Measurements from ENCODE around the gene KRTAP21-2. TPM values are rescaled to one million over a fixed set of nuclear protein-coding genes. Genes with fewer than 3 reads are reported as not detected.

KRTAP21-2 gene
- total RNA-seq, 2 experiments from 2014 or later, result not detected

DNA sequence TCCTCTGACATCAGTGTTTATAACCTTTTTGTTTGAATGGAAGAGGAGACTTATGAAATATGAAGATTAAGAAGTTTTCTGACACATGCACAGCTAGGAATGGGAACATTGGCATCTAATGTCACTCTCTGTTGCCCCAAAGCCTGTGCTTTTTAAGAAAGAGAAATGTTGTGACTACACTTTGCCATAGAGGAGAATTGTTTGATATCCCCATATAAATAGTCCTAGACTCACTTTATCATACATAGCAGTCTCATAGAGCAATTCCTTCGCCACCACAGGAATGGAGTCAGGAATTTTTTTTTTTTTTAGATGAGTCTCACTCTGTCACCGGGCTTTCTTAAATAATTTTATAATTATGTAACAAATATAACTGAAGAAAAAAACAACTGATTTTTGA lies 30.0 kb downstream of the KRTAP21-2 start:
- H3K4me3 Mint-ChIP-seq, result no peak overlapping the region
- H3K27ac Mint-ChIP-seq, result no peak overlapping the region
- peaks cover 6% of the 10 kb centered on the region for H3K9me3 Mint-ChIP-seq (ENCODE audit: insufficient read depth)
- ChIA-PET CTCF (no interaction called here), POLR2A (no interaction called here)
- peaks cover 9% of the 10 kb centered on the region for H3K4me1 Mint-ChIP-seq (ENCODE audit: low read depth)
- no peaks in the 10 kb centered on the region for H3K36me3 Mint-ChIP-seq (ENCODE audit: low read depth)
- ATAC-seq, result no peak
- no peaks in the 10 kb centered on the region for H3K27me3 Mint-ChIP-seq (ENCODE audit: low read depth)
- DNase-seq, result no peak

DNA sequence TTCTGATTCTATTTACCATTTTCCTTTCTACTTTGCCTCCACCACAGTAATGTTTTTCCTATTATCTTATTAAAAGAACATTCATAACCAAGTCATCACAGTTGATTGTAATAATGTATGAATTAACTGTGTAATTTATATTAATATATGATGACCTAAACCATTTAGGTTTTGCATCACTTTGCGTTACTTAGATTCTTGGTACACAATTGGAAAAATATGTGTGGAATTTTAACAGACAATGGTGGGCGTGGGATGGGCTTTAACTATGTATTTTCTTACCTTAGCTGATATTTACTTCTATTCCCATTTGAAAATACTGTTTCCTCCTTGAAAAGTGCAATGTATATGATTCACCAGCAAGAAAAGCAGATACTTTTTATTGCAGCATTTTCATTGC lies 32.1 kb downstream of the KRTAP21-2 start:
- no peaks in the 10 kb centered on the region for H3K27me3 Mint-ChIP-seq (ENCODE audit: low read depth)
- H3K27ac Mint-ChIP-seq, result no peak overlapping the region
- peaks cover 6% of the 10 kb centered on the region for H3K9me3 Mint-ChIP-seq (ENCODE audit: insufficient read depth)
- H3K4me1 Mint-ChIP-seq (ENCODE audit: low read depth), result peaks cover 9% of the 10 kb centered on the region
- DNase-seq (no peak), ATAC-seq (no peak)
- ChIA-PET CTCF (no interaction called here), POLR2A (no interaction called here)
- H3K36me3 Mint-ChIP-seq (ENCODE audit: low read depth), result no peaks in the 10 kb centered on the region
- H3K4me3 Mint-ChIP-seq, result no peak overlapping the region

DNA sequence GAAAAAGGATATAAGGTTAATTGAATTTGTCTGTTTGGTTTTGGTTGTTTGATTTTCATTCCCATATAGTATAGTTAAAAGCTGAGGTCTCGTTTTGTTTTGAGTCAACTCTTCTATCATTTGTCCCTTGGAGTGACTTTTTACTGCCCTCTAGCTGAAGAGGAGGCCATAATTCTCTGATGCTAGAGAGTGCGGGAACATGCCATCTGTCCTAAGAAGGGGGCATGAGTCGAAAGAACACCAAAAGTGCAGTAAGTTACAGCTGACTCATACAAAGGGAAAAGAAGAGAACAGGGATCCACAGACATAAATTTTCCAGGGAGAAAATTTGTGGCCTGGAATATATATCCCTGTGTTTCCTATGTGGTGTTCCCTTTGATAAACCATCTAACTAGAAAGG lies 32.6 kb downstream of the KRTAP21-2 start:
- ChIA-PET CTCF (no interaction called here), POLR2A (no interaction called here)
- no peak for DNase-seq
- Mint-ChIP-seq H3K9me3 (ENCODE audit: insufficient read depth) (peaks cover 6% of the 10 kb centered on the region), H3K27me3 (ENCODE audit: low read depth) (no peaks in the 10 kb centered on the region), H3K4me1 (ENCODE audit: low read depth) (peaks cover 9% of the 10 kb centered on the region), H3K4me3 (no peak overlapping the region), H3K36me3 (ENCODE audit: low read depth) (no peaks in the 10 kb centered on the region), H3K27ac (no peak overlapping the region)
- ATAC-seq, result no peak

DNA sequence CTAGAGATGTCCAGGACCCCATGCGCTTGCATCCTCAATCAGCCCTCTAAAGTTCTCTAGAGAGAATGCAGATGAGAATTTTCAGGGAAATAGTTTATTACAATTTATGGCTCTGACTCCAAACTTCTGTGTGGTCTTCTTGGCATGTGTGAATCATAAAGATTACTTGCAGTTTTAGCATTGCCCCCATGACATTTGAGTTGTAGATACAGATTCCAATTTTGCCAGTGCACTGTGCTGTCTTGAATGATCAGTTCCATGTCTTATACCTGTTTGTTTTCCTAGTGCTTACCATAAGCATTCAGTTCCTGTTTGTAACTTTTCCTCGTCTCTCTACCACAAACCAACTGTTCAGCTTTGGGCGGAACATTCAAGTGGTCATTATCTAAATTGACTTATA lies 33.3 kb downstream of the KRTAP21-2 start:
- CTCF ChIA-PET, result no interaction called here
- ATAC-seq (no peak), DNase-seq (no peak)
- peaks cover 3% of the 10 kb centered on the region for H3K4me1 Mint-ChIP-seq (ENCODE audit: low read depth)
- H3K9me3 Mint-ChIP-seq (ENCODE audit: insufficient read depth), result peaks cover 6% of the 10 kb centered on the region
- H3K36me3 Mint-ChIP-seq (ENCODE audit: low read depth), result no peaks in the 10 kb centered on the region
- no peak overlapping the region for H3K4me3 Mint-ChIP-seq
- POLR2A ChIA-PET, result no interaction called here
- no peaks in the 10 kb centered on the region for H3K27me3 Mint-ChIP-seq (ENCODE audit: low read depth)
- H3K27ac Mint-ChIP-seq, result no peak overlapping the region

DNA sequence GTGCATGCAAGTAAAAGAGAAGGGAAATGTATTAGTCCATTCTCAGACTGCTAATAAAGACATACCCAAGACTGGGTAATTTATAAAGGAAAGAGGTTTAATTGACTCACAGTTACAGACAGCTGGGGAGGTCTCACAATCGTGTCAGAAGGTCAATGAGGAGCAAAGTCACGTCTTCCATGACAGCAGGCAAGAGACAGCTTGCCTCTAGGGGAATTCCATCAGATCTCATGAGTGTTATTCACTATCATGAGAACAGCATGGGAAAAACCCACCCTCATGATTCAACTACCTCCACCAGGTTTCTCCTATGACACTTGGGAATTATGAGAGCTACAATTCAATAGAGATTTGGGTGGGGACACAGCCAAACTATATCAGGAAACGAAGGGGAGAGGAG lies 36.6 kb downstream of the KRTAP21-2 start:
- H3K4me3 Mint-ChIP-seq, result no peak overlapping the region
- CTCF ChIA-PET, result no interaction called here
- POLR2A ChIA-PET, result no interaction called here
- no peak for DNase-seq
- peaks cover 10% of the 10 kb centered on the region for H3K9me3 Mint-ChIP-seq (ENCODE audit: insufficient read depth)
- no peaks in the 10 kb centered on the region for H3K36me3 Mint-ChIP-seq (ENCODE audit: low read depth)
- no peak for ATAC-seq
- no peaks in the 10 kb centered on the region for H3K4me1 Mint-ChIP-seq (ENCODE audit: low read depth)
- H3K27me3 Mint-ChIP-seq (ENCODE audit: low read depth), result no peaks in the 10 kb centered on the region
- H3K27ac Mint-ChIP-seq, result no peak overlapping the region

DNA sequence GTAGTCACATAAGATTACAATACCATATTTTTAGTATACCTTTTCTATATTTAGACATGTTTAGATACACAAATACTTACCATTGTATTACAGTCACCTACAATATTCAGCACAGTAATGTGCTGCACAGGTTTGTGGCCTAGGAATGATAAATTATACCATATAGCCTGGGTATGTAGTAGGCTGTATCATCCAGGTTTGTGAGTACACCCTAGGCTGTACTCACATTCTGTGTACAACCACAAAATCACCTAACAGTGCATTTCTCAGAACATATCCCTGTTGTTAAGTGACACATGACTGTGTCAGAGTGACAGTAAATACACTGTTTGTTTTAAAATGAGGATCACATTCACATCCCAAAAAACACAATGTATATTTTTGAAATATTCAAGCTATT lies 39.6 kb downstream of the KRTAP21-2 start:
- H3K27ac Mint-ChIP-seq, result no peak overlapping the region
- H3K9me3 Mint-ChIP-seq (ENCODE audit: insufficient read depth), result peaks cover 10% of the 10 kb centered on the region
- ATAC-seq, result no peak

More for the DNA sequence above, 39.6 kb downstream of the KRTAP21-2 start:
- ChIA-PET CTCF (no interaction called here), POLR2A (no interaction called here)
- Mint-ChIP-seq H3K36me3 (ENCODE audit: low read depth) (no peaks in the 10 kb centered on the region), H3K4me3 (no peak overlapping the region), H3K27me3 (ENCODE audit: low read depth) (no peaks in the 10 kb centered on the region), H3K4me1 (ENCODE audit: low read depth) (no peaks in the 10 kb centered on the region)
- no peak for DNase-seq

Other genes starting within 250 kb of the KRTAP21-2 start
- not detected for gene KRTAP19-5, start 245.1 kb downstream of the KRTAP21-2 start, total RNA-seq
- not detected for gene KRTAP19-6, start 205.4 kb downstream of the KRTAP21-2 start, total RNA-seq
- not detected for gene KRTAP19-7, start 185.9 kb downstream of the KRTAP21-2 start, total RNA-seq
- not detected for gene KRTAP22-2, start 156.9 kb downstream of the KRTAP21-2 start, total RNA-seq
- not detected for gene KRTAP6-3, start 154.8 kb downstream of the KRTAP21-2 start, total RNA-seq
- gene KRTAP6-2, start 148.4 kb downstream of the KRTAP21-2 start, total RNA-seq, result not detected
- gene KRTAP22-1, start 146.2 kb downstream of the KRTAP21-2 start, total RNA-seq, result not detected
- not detected for gene KRTAP6-1, start 133.3 kb downstream of the KRTAP21-2 start, total RNA-seq
- gene KRTAP20-1, start 130.8 kb downstream of the KRTAP21-2 start, total RNA-seq, result not detected
- not detected for gene KRTAP20-4, start 126.6 kb downstream of the KRTAP21-2 start, total RNA-seq
- gene KRTAP20-2, start 112.1 kb downstream of the KRTAP21-2 start, total RNA-seq, result not detected
- gene KRTAP20-3, start 104.4 kb downstream of the KRTAP21-2 start, total RNA-seq, result not detected
- not detected for gene KRTAP21-3, start 28.5 kb downstream of the KRTAP21-2 start, total RNA-seq
- not detected for gene KRTAP21-1, start 8.2 kb upstream of the KRTAP21-2 start, total RNA-seq
- gene KRTAP8-1, start 66.0 kb upstream of the KRTAP21-2 start, total RNA-seq, result not detected
- not detected for gene KRTAP7-1, start 82.5 kb upstream of the KRTAP21-2 start, total RNA-seq
- not detected for gene KRTAP11-1, start 134.3 kb upstream of the KRTAP21-2 start, total RNA-seq